A673 (cell line): ENCODE measurements around the gene FBXL15.

Source experiments
- EZH2 ChIP-seq: fragments of 200-600 bp; sonication (generic); IDR thresholded peaks from 2 replicates; pipeline ENCODE4 v1.6.1; 2017; ENCODE audit warnings: borderline replicate concordance, low read depth, mild to moderate bottlenecking, mixed read lengths, antibody characterized with exemption, low read length; ENCODE audit not compliant: poor library complexity, severe bottlenecking
- TF ChIP-seq, protein P1 (sequence below): fragments of 300-800, 200-600 bp; sonication (generic); conservative IDR thresholded peaks from 2 replicates; pipeline ENCODE4 v1.5.1; 2017; ENCODE audit warnings: low read depth, mild to moderate bottlenecking, antibody characterized with exemption, low read length, moderate library complexity, mixed read lengths

DNA sequence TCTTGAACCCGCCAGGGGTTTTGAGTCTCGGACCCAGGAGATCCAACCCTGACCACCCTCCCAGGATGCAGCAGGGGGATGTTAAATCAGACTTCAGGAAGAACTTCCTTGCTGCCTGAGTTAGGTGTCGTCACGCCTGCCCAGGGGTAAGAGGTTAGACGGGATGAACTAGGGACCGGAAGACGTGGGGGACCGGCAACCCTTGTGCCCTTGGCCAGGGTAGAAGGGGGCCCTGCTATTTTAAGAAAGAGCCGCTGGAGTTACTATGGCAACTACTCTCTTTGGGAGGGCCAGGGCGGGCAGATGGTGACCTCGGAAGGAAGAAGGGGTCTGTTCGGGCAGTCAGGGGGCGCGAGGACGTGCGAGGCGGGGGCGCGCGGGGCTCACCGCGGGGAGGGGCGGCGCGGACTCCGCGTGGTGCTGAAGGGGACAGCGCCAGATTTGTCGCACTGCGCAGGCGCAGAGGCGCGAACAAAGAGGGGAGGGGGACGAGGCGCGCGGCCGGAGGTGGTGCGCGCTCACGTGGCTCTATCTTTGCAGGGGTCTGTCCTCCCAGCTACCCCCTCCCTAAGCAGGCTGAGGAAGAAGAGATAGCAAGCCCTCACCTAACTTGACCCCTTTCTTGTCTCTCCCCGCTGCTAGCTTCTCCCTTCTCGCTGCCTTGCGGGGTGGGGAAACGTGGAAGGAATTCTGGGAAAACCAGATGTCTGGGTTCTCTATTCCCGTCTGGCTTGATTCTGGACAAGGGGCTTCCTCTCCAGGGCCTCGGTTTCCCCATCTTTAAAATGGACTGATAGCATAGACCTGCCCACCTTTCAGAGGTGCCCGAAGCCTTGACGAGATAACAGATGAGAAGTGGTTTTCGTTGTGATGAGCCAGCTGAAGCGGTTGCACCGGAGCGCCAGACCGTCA, 1.1 kb upstream of the FBXL15 start:
- TF ChIP-seq, protein P1, sequence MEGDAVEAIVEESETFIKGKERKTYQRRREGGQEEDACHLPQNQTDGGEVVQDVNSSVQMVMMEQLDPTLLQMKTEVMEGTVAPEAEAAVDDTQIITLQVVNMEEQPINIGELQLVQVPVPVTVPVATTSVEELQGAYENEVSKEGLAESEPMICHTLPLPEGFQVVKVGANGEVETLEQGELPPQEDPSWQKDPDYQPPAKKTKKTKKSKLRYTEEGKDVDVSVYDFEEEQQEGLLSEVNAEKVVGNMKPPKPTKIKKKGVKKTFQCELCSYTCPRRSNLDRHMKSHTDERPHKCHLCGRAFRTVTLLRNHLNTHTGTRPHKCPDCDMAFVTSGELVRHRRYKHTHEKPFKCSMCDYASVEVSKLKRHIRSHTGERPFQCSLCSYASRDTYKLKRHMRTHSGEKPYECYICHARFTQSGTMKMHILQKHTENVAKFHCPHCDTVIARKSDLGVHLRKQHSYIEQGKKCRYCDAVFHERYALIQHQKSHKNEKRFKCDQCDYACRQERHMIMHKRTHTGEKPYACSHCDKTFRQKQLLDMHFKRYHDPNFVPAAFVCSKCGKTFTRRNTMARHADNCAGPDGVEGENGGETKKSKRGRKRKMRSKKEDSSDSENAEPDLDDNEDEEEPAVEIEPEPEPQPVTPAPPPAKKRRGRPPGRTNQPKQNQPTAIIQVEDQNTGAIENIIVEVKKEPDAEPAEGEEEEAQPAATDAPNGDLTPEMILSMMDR: no peak
- TF ChIP-seq EZH2: no peak
